ENCODE data around the gene PRR23E.

Gene PRR23E

GRCh38 chr3:127235706-127236105, 42.8 kb downstream of the PRR23E start:
- DNase-seq (ENCODE audit: low read depth), result no peak
- H3K4me3 ChIP-seq (ENCODE audit: low read depth, low read length), result no peak overlapping the region
- TF ChIP-seq CTCF (IDR thresholded peaks at IDR 0.05; ENCODE audit: control insufficient read depth, extremely low read depth, insufficient read depth), result no peak

- H3K4me3 ChIP-seq (ENCODE audit: low read depth, low read length), result no peak overlapping the region
- TF ChIP-seq CTCF (IDR thresholded peaks at IDR 0.05; ENCODE audit: control insufficient read depth, extremely low read depth, insufficient read depth), result no peak
- no peak for DNase-seq (ENCODE audit: low read depth)
Observed at GRCh38 chr3:127237835-127238234, 44.9 kb downstream of the PRR23E start.

GRCh38 chr3:127238602-127239001, 45.7 kb downstream of the PRR23E start:
- TF ChIP-seq CTCF (IDR thresholded peaks at IDR 0.05; ENCODE audit: control insufficient read depth, extremely low read depth, insufficient read depth), result no peak

GRCh38 chr3:127247292-127247691, 54.4 kb downstream of the PRR23E start:
- DNase-seq (ENCODE audit: low read depth), result no peak
- no peak for TF ChIP-seq CTCF (IDR thresholded peaks at IDR 0.05; ENCODE audit: control insufficient read depth, extremely low read depth, insufficient read depth)
- no peak overlapping the region for H3K4me3 ChIP-seq (ENCODE audit: low read depth, low read length)

More at GRCh38 chr3:127238602-127239001, 45.7 kb downstream of the PRR23E start:
- DNase-seq (ENCODE audit: low read depth), result no peak
- no peak overlapping the region for H3K4me3 ChIP-seq (ENCODE audit: low read depth, low read length)
